ENCODE measurements around the gene MT1H.

DNA sequence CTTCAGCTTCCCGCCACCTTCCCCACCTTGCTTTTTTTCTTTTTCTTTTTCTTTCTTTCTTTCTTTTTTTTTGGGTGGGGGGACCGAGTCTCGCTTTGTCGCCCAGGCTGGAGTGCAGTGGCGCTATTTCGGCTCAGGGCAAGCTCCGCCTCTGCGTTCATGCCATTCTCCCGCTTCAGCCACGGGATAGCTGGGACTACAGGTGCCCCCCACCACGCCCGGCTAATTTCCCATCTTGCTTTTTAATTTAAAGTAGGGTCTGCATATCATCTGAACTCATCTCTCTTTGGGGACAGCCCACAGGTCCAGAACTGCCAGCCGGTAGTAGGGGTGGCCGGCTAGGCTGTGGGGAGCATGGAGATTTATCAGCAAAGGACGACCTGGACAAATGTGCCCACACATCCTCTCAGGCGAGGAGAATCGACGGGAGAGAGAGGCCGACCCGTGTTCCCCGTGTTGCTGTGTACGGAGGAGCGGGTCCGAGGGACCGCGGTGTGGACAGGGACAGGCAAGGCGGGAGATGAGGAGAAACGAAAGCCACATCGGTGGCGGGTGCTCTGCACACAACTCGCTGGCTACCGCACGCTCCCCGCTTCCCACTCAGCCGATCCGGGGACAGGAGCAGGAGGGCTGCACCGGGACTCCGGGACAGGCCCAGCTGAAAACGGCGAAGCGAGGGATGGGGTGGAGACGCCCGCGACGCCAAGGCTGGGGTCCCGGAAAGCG is 34.7 kb upstream of the MT1H start:
- TF ChIP-seq, protein P1, sequence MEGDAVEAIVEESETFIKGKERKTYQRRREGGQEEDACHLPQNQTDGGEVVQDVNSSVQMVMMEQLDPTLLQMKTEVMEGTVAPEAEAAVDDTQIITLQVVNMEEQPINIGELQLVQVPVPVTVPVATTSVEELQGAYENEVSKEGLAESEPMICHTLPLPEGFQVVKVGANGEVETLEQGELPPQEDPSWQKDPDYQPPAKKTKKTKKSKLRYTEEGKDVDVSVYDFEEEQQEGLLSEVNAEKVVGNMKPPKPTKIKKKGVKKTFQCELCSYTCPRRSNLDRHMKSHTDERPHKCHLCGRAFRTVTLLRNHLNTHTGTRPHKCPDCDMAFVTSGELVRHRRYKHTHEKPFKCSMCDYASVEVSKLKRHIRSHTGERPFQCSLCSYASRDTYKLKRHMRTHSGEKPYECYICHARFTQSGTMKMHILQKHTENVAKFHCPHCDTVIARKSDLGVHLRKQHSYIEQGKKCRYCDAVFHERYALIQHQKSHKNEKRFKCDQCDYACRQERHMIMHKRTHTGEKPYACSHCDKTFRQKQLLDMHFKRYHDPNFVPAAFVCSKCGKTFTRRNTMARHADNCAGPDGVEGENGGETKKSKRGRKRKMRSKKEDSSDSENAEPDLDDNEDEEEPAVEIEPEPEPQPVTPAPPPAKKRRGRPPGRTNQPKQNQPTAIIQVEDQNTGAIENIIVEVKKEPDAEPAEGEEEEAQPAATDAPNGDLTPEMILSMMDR (IDR thresholded peaks at IDR 0.05): no peak
- no peak for TF ChIP-seq ZFX (IDR thresholded peaks at IDR 0.05; ENCODE audit: borderline replicate concordance)
